Measurements from ENCODE around the gene ABHD17A.

GRCh38 chr19:1828279-1829238, 56.7 kb downstream of the ABHD17A start:
- TF ChIP-seq CTCF (IDR thresholded peaks at IDR 0.05; ENCODE audit: control extremely low read depth in 1 of 3, insufficient read depth in 1 of 3, low read depth in 1 of 3, low read length in 3 of 3) (no peak), EZH2 (IDR thresholded peaks at IDR 0.05; ENCODE audit: low read depth, low read length, severe bottlenecking) (no peak), EP300 (IDR thresholded peaks at IDR 0.05; ENCODE audit: borderline replicate concordance in 1 of 2, low read depth in 2 of 2, low read length in 2 of 2) (no peak)
